GM23338 (cell line): ENCODE measurements around the gene NUTF2. TPM values are rescaled to one million over a fixed set of nuclear protein-coding genes. Genes with fewer than 3 reads are reported as not detected.

Experiments used
- ATAC-seq: fragments of 200-7000 bp; cut with Tn5 transposase; 3 replicates; pipeline ENCODE4 v1.9.1; 2020
- DNase-seq: peaks from one replicate; pipeline ENCODE4 v3.0.0-alpha.2; 2015; ENCODE audit warnings: low spot score
- H2AFZ ChIP-seq: fragments of 200-600 bp; sonication (generic); 2 replicates; pipeline ENCODE4 v1.8.0; 2016; ENCODE audit warnings: antibody characterized with exemption, mild to moderate bottlenecking, moderate library complexity
- H3F3A ChIP-seq: fragments of 200-600 bp; sonication (generic); replicated peaks from 2 replicates; pipeline ENCODE4 v1.8.0; 2017; ENCODE audit warnings: antibody characterized with exemption, mixed run types, low read depth
- H3K27ac ChIP-seq: fragments of 200-600 bp; sonication (generic); 2 replicates; pipeline ENCODE4 v1.6.1; 2016; ENCODE audit warnings: low read depth
- H3K27me3 ChIP-seq: fragments of 200-600 bp; sonication (generic); 2 replicates; pipeline ENCODE4 v1.8.0; 2016; ENCODE audit warnings: mild to moderate bottlenecking, mixed run types, moderate library complexity; ENCODE audit not compliant: insufficient read depth
- H3K36me3 ChIP-seq: fragments of 200-600 bp; sonication (generic); 2 replicates; pipeline ENCODE4 v1.8.0; 2016; ENCODE audit warnings: mild to moderate bottlenecking; ENCODE audit not compliant: insufficient read depth
- H3K4me1 ChIP-seq: fragments of 200-600 bp; sonication (generic); 2 replicates; pipeline ENCODE4 v1.8.0; 2016; ENCODE audit warnings: mild to moderate bottlenecking, moderate library complexity; ENCODE audit not compliant: insufficient read depth
- H3K4me2 ChIP-seq: fragments of 200-600 bp; sonication (generic); 2 replicates; pipeline ENCODE4 v1.7.1; 2017; ENCODE audit warnings: mixed run types
- H3K4me3 ChIP-seq: fragments of 200-600 bp; sonication (generic); 2 replicates; pipeline ENCODE4 v1.6.1; 2016; ENCODE audit warnings: mixed run types
- H3K79me2 ChIP-seq: fragments of 200-600 bp; sonication (generic); replicated peaks from 2 replicates; pipeline ENCODE4 v1.8.0; 2017; ENCODE audit warnings: mild to moderate bottlenecking; ENCODE audit not compliant: insufficient read depth
- H3K9me2 ChIP-seq: fragments of 200-600 bp; sonication (generic); 2 replicates; pipeline ENCODE4 v1.8.0; 2017; ENCODE audit not compliant: insufficient read depth
- H4K20me1 ChIP-seq: fragments of 200-600 bp; sonication (generic); replicated peaks from 2 replicates; pipeline ENCODE4 v1.8.0; 2017; ENCODE audit warnings: mild to moderate bottlenecking; ENCODE audit not compliant: insufficient read depth
- H3K27ac Mint-ChIP-seq: 2 replicates; pipeline ENCODE4 v1.8.0; 2020; ENCODE audit warnings: inconsistent platforms, mild to moderate bottlenecking, moderate library complexity, mixed read lengths
- H3K27me3 Mint-ChIP-seq: 3 replicates; pipeline ENCODE4 v1.8.0; 2022; ENCODE audit warnings: low read depth, mild to moderate bottlenecking, moderate library complexity, mixed read lengths, inconsistent platforms; ENCODE audit not compliant: insufficient read depth, poor library complexity
- H3K36me3 Mint-ChIP-seq: 3 replicates; pipeline ENCODE4 v1.8.0; 2021; ENCODE audit warnings: low read depth, mild to moderate bottlenecking, inconsistent platforms, moderate library complexity, mixed read lengths
- H3K4me1 Mint-ChIP-seq: 3 replicates; pipeline ENCODE4 v1.8.0; 2020; ENCODE audit warnings: mild to moderate bottlenecking, inconsistent platforms, mixed read lengths
- H3K4me3 Mint-ChIP-seq: 3 replicates; pipeline ENCODE4 v1.8.0; 2021; ENCODE audit warnings: moderate library complexity, mild to moderate bottlenecking, inconsistent platforms, mixed read lengths
- H3K9me3 Mint-ChIP-seq: 3 replicates; pipeline ENCODE4 v1.8.0; 2020; ENCODE audit warnings: moderate library complexity, mild to moderate bottlenecking, inconsistent platforms, mixed read lengths
- CREB1 ChIP-seq: fragments of 250-450 bp; sonication (Bioruptor Pico); IDR thresholded peaks from 2 replicates; pipeline ENCODE4 v1.5.0; 2020; ENCODE audit warnings: low read depth, mild to moderate bottlenecking, moderate library complexity
- EZH2 ChIP-seq: fragments of 200-600 bp; sonication (generic); IDR thresholded peaks from one replicate; pipeline ENCODE4 v1.8.0; 2017; ENCODE audit warnings: antibody characterized with exemption, mild to moderate bottlenecking, low read depth; ENCODE audit not compliant: unreplicated experiment
- EZH2phosphoT487 ChIP-seq: fragments of 200-600 bp; sonication (generic); IDR thresholded peaks from one replicate; pipeline ENCODE4 v1.8.1; 2018; ENCODE audit warnings: antibody characterized with exemption; ENCODE audit not compliant: unreplicated experiment
- JUNB ChIP-seq: IDR thresholded peaks from one replicate; pipeline ENCODE4 v1.6.1; 2016; ENCODE audit warnings: antibody characterized with exemption; ENCODE audit not compliant: unreplicated experiment
- NANOG ChIP-seq: IDR thresholded peaks from 2 replicates; pipeline ENCODE4 v1.6.1; 2016; ENCODE audit warnings: antibody characterized with exemption, borderline replicate concordance
- POLR2AphosphoS5 ChIP-seq: IDR thresholded peaks from 2 replicates; pipeline ENCODE4 v1.6.1; 2016; ENCODE audit warnings: antibody characterized with exemption, low read depth
- STAT1 ChIP-seq: IDR thresholded peaks from one replicate; pipeline ENCODE4 v1.6.1; 2016; ENCODE audit warnings: antibody characterized with exemption; ENCODE audit not compliant: unreplicated experiment
- ZNF114 ChIP-seq: fragments of 250-450 bp; sonication (Bioruptor Pico); IDR thresholded peaks from 2 replicates; pipeline ENCODE4 v1.5.0; 2020; ENCODE audit warnings: mild to moderate bottlenecking, moderate library complexity
- polyA plus RNA-seq: library from polyadenylated mRNA; unstranded; fragments of >200 nt; fragmentation: Nextera tagmentation; extraction: Ambion mirVana; gene quantifications from 2 replicates; pipeline ENCODE4 v1.2.1, GENCODE V29; 2016
- total RNA-seq: library from RNA; depleted of rRNA; stranded (reverse); fragments of >200 nt; shearing (Covaris generic); gene quantifications from 2 replicates; pipeline ENCODE4 v1.2.3, GENCODE V29; 2014
- TF ChIP-seq, protein P1 (sequence below), 2 experiments: fragments of 200-600 bp in 1 of 2; sonication (generic) in 1 of 2; conservative IDR thresholded peaks; 2 replicates each; pipeline versions ENCODE4 v1.5.1 to v1.6.1; 2016 to 2017; ENCODE audit warnings: antibody characterized with exemption in 2 of 2, low read depth in 2 of 2, mild to moderate bottlenecking in 2 of 2, moderate library complexity in 1 of 2
- TF ChIP-seq, protein P2 (sequence below): IDR thresholded peaks from one replicate; pipeline ENCODE4 v1.6.1; 2018; ENCODE audit warnings: antibody characterized with exemption; ENCODE audit not compliant: unreplicated experiment
- TF ChIP-seq, protein P3 (sequence below): IDR thresholded peaks from 2 replicates; pipeline ENCODE4 v1.6.1; 2016; ENCODE audit warnings: antibody characterized with exemption

NUTF2 gene
- total and polyA plus RNA-seq, 2 experiments from 2014 or later: 321 to 391 TPM

DNA sequence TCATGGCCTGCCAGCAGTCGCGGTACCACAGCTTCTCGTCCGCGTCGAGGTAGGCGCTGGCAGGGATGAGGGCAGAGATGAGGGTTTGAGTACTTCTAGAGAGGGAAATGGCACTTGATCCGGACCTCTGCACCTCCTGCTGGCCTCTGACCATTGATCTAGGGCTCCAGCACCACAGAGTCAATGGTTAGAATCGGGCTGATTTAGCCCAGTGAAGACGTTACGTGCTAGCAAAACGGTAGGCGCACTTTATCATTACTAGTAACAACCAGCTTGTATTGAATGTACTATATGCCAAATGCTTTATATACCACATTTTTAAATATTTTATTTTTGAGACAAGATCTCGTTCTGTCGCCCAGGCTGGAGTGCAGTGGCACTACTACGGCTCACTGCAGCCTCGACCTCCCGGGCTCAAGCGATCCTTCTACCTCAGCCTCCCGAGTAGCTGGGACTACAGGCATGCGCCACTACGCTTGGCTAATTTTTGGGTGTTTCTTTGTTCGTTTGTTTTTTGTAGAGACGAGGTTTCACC, 39.5 kb upstream of the NUTF2 start:
- peak overlapping the region; percentile 86 for H3K4me3 ChIP-seq
- Mint-ChIP-seq H3K36me3 (peaks cover 25% of the 10 kb centered on the region), H3K4me1 (peaks cover 9% of the 10 kb centered on the region), H3K27me3 (no peaks in the 10 kb centered on the region), H3K27ac (peak overlapping the region; percentile 90; the same call in 1 of the 2 replicates), H3K9me3 (no peaks in the 10 kb centered on the region; the same call in 2 of the 3 replicates), H3K4me3 (peak overlapping the region; percentile 93)
- peak overlapping the region; percentile 80 for H3K4me2 ChIP-seq
- no peak for DNase-seq
- H4K20me1 ChIP-seq: peaks cover 6% of the 10 kb centered on the region; the same call in 1 of the 2 replicates
- no peak for TF ChIP-seq EZH2phosphoT487
- TF ChIP-seq, protein P1, sequence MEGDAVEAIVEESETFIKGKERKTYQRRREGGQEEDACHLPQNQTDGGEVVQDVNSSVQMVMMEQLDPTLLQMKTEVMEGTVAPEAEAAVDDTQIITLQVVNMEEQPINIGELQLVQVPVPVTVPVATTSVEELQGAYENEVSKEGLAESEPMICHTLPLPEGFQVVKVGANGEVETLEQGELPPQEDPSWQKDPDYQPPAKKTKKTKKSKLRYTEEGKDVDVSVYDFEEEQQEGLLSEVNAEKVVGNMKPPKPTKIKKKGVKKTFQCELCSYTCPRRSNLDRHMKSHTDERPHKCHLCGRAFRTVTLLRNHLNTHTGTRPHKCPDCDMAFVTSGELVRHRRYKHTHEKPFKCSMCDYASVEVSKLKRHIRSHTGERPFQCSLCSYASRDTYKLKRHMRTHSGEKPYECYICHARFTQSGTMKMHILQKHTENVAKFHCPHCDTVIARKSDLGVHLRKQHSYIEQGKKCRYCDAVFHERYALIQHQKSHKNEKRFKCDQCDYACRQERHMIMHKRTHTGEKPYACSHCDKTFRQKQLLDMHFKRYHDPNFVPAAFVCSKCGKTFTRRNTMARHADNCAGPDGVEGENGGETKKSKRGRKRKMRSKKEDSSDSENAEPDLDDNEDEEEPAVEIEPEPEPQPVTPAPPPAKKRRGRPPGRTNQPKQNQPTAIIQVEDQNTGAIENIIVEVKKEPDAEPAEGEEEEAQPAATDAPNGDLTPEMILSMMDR (conservative IDR thresholded peaks at IDR 0.05; ENCODE audit: low read depth in 2 of 2): 0 out of 4 replicates have a peak, but pooled peaks of 1 of the 2 experiments have one; percentile 7
- peaks cover 8% of the 10 kb centered on the region for H3K4me1 ChIP-seq
- no peaks in the 10 kb centered on the region for H3K27me3 ChIP-seq
- H3K79me2 ChIP-seq: peaks cover 34% of the 10 kb centered on the region
- H3K36me3 ChIP-seq: peaks cover 7% of the 10 kb centered on the region; the same call in 1 of the 2 replicates
- ATAC-seq: peak; percentile 16
- no peaks in the 10 kb centered on the region for H3K9me2 ChIP-seq
- peaks cover 6% of the 10 kb centered on the region; the same call in 1 of the 2 replicates for H3F3A ChIP-seq
- H2AFZ ChIP-seq: peak overlapping the region; percentile 4; the same call in 1 of the 2 replicates
- H3K27ac ChIP-seq: no peak overlapping the region

DNA sequence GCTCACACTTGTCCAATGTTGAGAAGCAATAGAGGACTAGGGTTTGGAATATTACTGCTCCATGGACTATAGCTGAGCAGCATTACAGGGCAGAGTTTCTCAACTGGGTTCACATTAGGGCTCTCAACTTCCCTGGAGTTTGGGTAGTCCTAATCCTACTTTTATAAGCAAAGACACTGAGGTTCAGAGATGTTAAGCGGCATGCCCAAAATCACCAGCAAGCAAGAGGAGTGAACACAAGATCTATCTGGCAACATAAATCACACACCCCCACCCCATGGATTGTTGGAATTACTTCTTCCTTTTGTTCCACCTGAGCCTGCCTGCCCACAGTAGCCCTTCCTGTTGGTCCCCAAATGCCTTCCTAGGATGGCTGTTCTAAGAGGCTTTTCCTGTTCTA, 34.8 kb upstream of the NUTF2 start:
- ATAC-seq: no peak
- H3K27me3 Mint-ChIP-seq: peaks cover 6% of the 10 kb centered on the region
- TF ChIP-seq NANOG (no peak), JUNB (no peak), POLR2AphosphoS5 (no peak), STAT1 (no peak), CREB1 (CRISPR knock-in tag) (no peak), ZNF114 (CRISPR knock-in tag) (no peak), EZH2 (no peak)
- TF ChIP-seq, protein P2, sequence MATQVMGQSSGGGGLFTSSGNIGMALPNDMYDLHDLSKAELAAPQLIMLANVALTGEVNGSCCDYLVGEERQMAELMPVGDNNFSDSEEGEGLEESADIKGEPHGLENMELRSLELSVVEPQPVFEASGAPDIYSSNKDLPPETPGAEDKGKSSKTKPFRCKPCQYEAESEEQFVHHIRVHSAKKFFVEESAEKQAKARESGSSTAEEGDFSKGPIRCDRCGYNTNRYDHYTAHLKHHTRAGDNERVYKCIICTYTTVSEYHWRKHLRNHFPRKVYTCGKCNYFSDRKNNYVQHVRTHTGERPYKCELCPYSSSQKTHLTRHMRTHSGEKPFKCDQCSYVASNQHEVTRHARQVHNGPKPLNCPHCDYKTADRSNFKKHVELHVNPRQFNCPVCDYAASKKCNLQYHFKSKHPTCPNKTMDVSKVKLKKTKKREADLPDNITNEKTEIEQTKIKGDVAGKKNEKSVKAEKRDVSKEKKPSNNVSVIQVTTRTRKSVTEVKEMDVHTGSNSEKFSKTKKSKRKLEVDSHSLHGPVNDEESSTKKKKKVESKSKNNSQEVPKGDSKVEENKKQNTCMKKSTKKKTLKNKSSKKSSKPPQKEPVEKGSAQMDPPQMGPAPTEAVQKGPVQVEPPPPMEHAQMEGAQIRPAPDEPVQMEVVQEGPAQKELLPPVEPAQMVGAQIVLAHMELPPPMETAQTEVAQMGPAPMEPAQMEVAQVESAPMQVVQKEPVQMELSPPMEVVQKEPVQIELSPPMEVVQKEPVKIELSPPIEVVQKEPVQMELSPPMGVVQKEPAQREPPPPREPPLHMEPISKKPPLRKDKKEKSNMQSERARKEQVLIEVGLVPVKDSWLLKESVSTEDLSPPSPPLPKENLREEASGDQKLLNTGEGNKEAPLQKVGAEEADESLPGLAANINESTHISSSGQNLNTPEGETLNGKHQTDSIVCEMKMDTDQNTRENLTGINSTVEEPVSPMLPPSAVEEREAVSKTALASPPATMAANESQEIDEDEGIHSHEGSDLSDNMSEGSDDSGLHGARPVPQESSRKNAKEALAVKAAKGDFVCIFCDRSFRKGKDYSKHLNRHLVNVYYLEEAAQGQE: no peak
- TF ChIP-seq, protein P3, sequence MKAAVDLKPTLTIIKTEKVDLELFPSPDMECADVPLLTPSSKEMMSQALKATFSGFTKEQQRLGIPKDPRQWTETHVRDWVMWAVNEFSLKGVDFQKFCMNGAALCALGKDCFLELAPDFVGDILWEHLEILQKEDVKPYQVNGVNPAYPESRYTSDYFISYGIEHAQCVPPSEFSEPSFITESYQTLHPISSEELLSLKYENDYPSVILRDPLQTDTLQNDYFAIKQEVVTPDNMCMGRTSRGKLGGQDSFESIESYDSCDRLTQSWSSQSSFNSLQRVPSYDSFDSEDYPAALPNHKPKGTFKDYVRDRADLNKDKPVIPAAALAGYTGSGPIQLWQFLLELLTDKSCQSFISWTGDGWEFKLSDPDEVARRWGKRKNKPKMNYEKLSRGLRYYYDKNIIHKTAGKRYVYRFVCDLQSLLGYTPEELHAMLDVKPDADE: no peak
- TF ChIP-seq, protein P1 (conservative IDR thresholded peaks at IDR 0.05; ENCODE audit: low read depth in 2 of 2): no peak

More for the DNA sequence above, 34.8 kb upstream of the NUTF2 start:
- Mint-ChIP-seq H3K27ac (no peak overlapping the region), H3K36me3 (no peaks in the 10 kb centered on the region), H3K9me3 (peaks cover 4% of the 10 kb centered on the region; the same call in 1 of the 3 replicates), H3K4me1 (no peaks in the 10 kb centered on the region), H3K4me3 (no peak overlapping the region)
- no peaks in the 10 kb centered on the region for H3K9me2 ChIP-seq
- no peaks in the 10 kb centered on the region for H3K36me3 ChIP-seq
- no peak overlapping the region for H3K27ac ChIP-seq
- H2AFZ ChIP-seq: no peak overlapping the region
- DNase-seq: no peak
- no peak overlapping the region for H3K4me2 ChIP-seq
- H3K79me2 ChIP-seq: no peaks in the 10 kb centered on the region
- H3K27me3 ChIP-seq: no peaks in the 10 kb centered on the region
- H4K20me1 ChIP-seq: no peaks in the 10 kb centered on the region
- H3K4me3 ChIP-seq: no peak overlapping the region
- H3K4me1 ChIP-seq: no peaks in the 10 kb centered on the region; the same call in 1 of the 2 replicates
- peaks cover 6% of the 10 kb centered on the region; the same call in 1 of the 2 replicates for H3F3A ChIP-seq
